ENCODE data around the gene TOR2A. TPM values are rescaled to one million over a fixed set of nuclear protein-coding genes. Genes with fewer than 3 reads are reported as not detected.

Gene TOR2A
- total RNA-seq, 1 donor from 2014 or later: 8.6 TPM

- no peak for DNase-seq (ENCODE audit: low spot score)
Observed at GRCh38 chr9:127700140-127700539, 35.0 kb downstream of the TOR2A start.

- DNase-seq (ENCODE audit: low spot score): peak; percentile 96
Observed at GRCh38 chr9:127698985-127699670, 36.0 kb downstream of the TOR2A start.

- DNase-seq (ENCODE audit: low spot score): no peak
Observed at GRCh38 chr9:127698386-127698785, 36.7 kb downstream of the TOR2A start.

GRCh38 chr9:127697575-127697974 is 37.5 kb downstream of the TOR2A start:
- no peak for DNase-seq (ENCODE audit: low spot score)

- DNase-seq (ENCODE audit: low spot score): no peak
Observed at GRCh38 chr9:127694890-127695720, 40.0 kb downstream of the TOR2A start.

- DNase-seq (ENCODE audit: low spot score): no peak
Observed at GRCh38 chr9:127693697-127694096, 41.4 kb downstream of the TOR2A start.

GRCh38 chr9:127693143-127693542 is 42.0 kb downstream of the TOR2A start:
- no peak for DNase-seq (ENCODE audit: low spot score)

- no peak for DNase-seq (ENCODE audit: low spot score)
Observed at GRCh38 chr9:127692071-127692470, 43.0 kb downstream of the TOR2A start.

GRCh38 chr9:127690735-127691134 is 44.4 kb downstream of the TOR2A start:
- no peak for DNase-seq (ENCODE audit: low spot score)

GRCh38 chr9:127689329-127690000 is 45.6 kb downstream of the TOR2A start:
- no peak for DNase-seq (ENCODE audit: low spot score)

- DNase-seq (ENCODE audit: low spot score): no peak
Observed at GRCh38 chr9:127686461-127687393, 48.4 kb downstream of the TOR2A start.

GRCh38 chr9:127684576-127684975 is 50.5 kb downstream of the TOR2A start:
- DNase-seq (ENCODE audit: low spot score): no peak

GRCh38 chr9:127683723-127684122 is 51.4 kb downstream of the TOR2A start:
- no peak for DNase-seq (ENCODE audit: low spot score)

- no peak for DNase-seq (ENCODE audit: low spot score)
Observed at GRCh38 chr9:127682351-127683136, 52.5 kb downstream of the TOR2A start.

Other genes starting within 250 kb of the TOR2A start
- 77.0 TPM for gene STXBP1, start 123.0 kb downstream of the TOR2A start, total RNA-seq
- 0.19 TPM for gene CFAP157, start 28.3 kb downstream of the TOR2A start, total RNA-seq
- gene PTRH1, start 19.6 kb downstream of the TOR2A start, total RNA-seq: 21.3 TPM
- not detected for gene TTC16, start 19.2 kb downstream of the TOR2A start, total RNA-seq
- 28.1 TPM for gene SH2D3C, start 43.4 kb upstream of the TOR2A start, total RNA-seq
- 105 TPM for gene CDK9, start 50.7 kb upstream of the TOR2A start, total RNA-seq
- gene FPGS, start 67.6 kb upstream of the TOR2A start, total RNA-seq: 108 TPM
- 243 TPM for gene ENG, start 119.4 kb upstream of the TOR2A start, total RNA-seq
- gene AK1, start 142.4 kb upstream of the TOR2A start, total RNA-seq: 68.3 TPM
- gene ST6GALNAC6, start 164.3 kb upstream of the TOR2A start, total RNA-seq: 109 TPM
- 40.0 TPM for gene ST6GALNAC4, start 181.7 kb upstream of the TOR2A start, total RNA-seq
- 2.2 TPM for gene PIP5KL1, start 195.5 kb upstream of the TOR2A start, total RNA-seq
- 20.9 TPM for gene DPM2, start 202.6 kb upstream of the TOR2A start, total RNA-seq
- gene EEIG1, start 245.7 kb upstream of the TOR2A start, total RNA-seq: 12.8 TPM